ENCODE results near the gene FANCI. TPM values are rescaled to one million over a fixed set of nuclear protein-coding genes. Genes with fewer than 3 reads are reported as not detected.

FANCI gene
- total RNA-seq, 1 experiment from 2014 or later, result 112 TPM

- no TSS peak for BruUV-seq (replicated peaks)
- H2AFZ ChIP-seq (ENCODE audit: low read depth, low read length, poor library complexity, severe bottlenecking), result no peak overlapping the region
- peaks cover 29 to 43% of the 10 kb centered on the region in 2 experiments; a peak in 3 of 4 replicates for H3K36me3 ChIP-seq (ENCODE audit: control insufficient read depth in 1 of 2, insufficient read depth in 2 of 2, low read length in 2 of 2)
- intact Hi-C loops (cut with micrococcal nuclease), result loop anchor here (2.0 kb wide), 1 partner anchor 59 kb away; no protein-coding TSS in a partner anchor
- DNase-seq (ENCODE audit: low read depth, low spot score), result no peak
- peaks cover 9 to 25% of the 10 kb centered on the region in 2 experiments for H3K4me1 ChIP-seq (ENCODE audit: control insufficient read depth in 1 of 2, insufficient read depth in 2 of 2, low read length in 2 of 2)
- H4K20me1 ChIP-seq (ENCODE audit: insufficient read depth), result peaks cover 8% of the 10 kb centered on the region; the same call in 1 of the 2 replicates
- ATAC-seq, result no peak
- peak overlapping the region; percentile 85 for H3K27ac ChIP-seq (ENCODE audit: low read depth, low read length)
- H3K4me2 ChIP-seq (ENCODE audit: low read length), result peak overlapping the region; percentile 76
- H3K9ac ChIP-seq (ENCODE audit: low read length), result peak overlapping the region; percentile 91
- H3K9me3 ChIP-seq (ENCODE audit: control insufficient read depth in 1 of 2, insufficient read depth in 1 of 2, low read depth in 1 of 2, low read length in 2 of 2), result no peaks in the 10 kb centered on the region
- H3K79me2 ChIP-seq (ENCODE audit: insufficient read depth, low read length), result peaks cover 53% of the 10 kb centered on the region
- ChIA-PET POLR2A (no interaction called here), CTCF (interaction anchor here (1.6 to 1.8 kb wide), 2 partner anchors 25 to 128 kb away, joined by 5 to 7 read pairs; no protein-coding TSS in a partner anchor), RAD21 (ENCODE audit: low non-redundant PET in 1 of 2, low total read pairs in 2 of 2, uncharacterized antibody in 2 of 2, unreplicated experiment in 2 of 2) (interaction anchor here in 1 of 2 experiments (1.1 kb wide), 1 partner anchor 23 kb away, joined by 3 read pairs; no protein-coding TSS in a partner anchor)
- H3K4me3 ChIP-seq (replicated peaks in 1 of 2; ENCODE audit: low read depth in 1 of 2, low read length in 2 of 2), result peak overlapping the region; percentile 92 to 94
- TF ChIP-seq FOSL1 (IDR thresholded peaks at IDR 0.05; ENCODE audit: low read depth) (no peak), CBX3 (IDR thresholded peaks at IDR 0.05; ENCODE audit: low read depth) (no peak), MAX (IDR thresholded peaks at IDR 0.05) (no peak), EZH2phosphoT487 (IDR thresholded peaks at IDR 0.05; ENCODE audit: borderline replicate concordance) (no peak), RAD21 (IDR thresholded peaks at IDR 0.05; ENCODE audit: low read depth) (no peak), ZNF274 (IDR thresholded peaks at IDR 0.05; ENCODE audit: low read depth, low read length) (no peak), SP1 (IDR thresholded peaks at IDR 0.05; ENCODE audit: low read depth) (no peak), POLR2AphosphoS5 (IDR thresholded peaks at IDR 0.05; ENCODE audit: low read depth, low read length) (no peak), EGR1 (IDR thresholded peaks at IDR 0.05; ENCODE audit: low read depth) (no peak), SRF (IDR thresholded peaks at IDR 0.05; ENCODE audit: low read depth) (no peak), JUND (IDR thresholded peaks at IDR 0.05) (no peak), ELF1 (IDR thresholded peaks at IDR 0.05; ENCODE audit: borderline replicate concordance, low read depth) (no peak), ZBTB33 (IDR thresholded peaks at IDR 0.05; ENCODE audit: extremely low read depth, insufficient replicate concordance, low read length) (no peak), EZH2 (IDR thresholded peaks at IDR 0.05) (no peak), ZFX (IDR thresholded peaks at IDR 0.05) (no peak), REST (IDR thresholded peaks at IDR 0.05; ENCODE audit: low read depth) (no peak)
- TF ChIP-seq, protein P1, sequence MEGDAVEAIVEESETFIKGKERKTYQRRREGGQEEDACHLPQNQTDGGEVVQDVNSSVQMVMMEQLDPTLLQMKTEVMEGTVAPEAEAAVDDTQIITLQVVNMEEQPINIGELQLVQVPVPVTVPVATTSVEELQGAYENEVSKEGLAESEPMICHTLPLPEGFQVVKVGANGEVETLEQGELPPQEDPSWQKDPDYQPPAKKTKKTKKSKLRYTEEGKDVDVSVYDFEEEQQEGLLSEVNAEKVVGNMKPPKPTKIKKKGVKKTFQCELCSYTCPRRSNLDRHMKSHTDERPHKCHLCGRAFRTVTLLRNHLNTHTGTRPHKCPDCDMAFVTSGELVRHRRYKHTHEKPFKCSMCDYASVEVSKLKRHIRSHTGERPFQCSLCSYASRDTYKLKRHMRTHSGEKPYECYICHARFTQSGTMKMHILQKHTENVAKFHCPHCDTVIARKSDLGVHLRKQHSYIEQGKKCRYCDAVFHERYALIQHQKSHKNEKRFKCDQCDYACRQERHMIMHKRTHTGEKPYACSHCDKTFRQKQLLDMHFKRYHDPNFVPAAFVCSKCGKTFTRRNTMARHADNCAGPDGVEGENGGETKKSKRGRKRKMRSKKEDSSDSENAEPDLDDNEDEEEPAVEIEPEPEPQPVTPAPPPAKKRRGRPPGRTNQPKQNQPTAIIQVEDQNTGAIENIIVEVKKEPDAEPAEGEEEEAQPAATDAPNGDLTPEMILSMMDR (IDR thresholded peaks at IDR 0.05 in 2 of 3, conservative IDR thresholded peaks at IDR 0.05 in 1 of 3; ENCODE audit: borderline replicate concordance in 1 of 3, insufficient read depth in 1 of 3, low read depth in 2 of 3, low read length in 2 of 3), result no peak
- no peaks in the 10 kb centered on the region for H3K9me2 ChIP-seq (ENCODE audit: insufficient read depth)
- H3K27me3 ChIP-seq (ENCODE audit: insufficient read depth, low read length), result no peaks in the 10 kb centered on the region
Observed at GRCh38 chr15:89333959-89334509, 90.3 kb downstream of the FANCI start.
